Ishikawa (cell line): ENCODE data around the gene SEPTIN10.

Source experiments
- CEBPB ChIP-seq: IDR thresholded peaks from 2 replicates; pipeline ENCODE4 v1.6.1; 2012
- TEAD4 ChIP-seq: IDR thresholded peaks from 2 replicates; pipeline ENCODE4 v1.6.1; 2012
- YY1 ChIP-seq: IDR thresholded peaks from 2 replicates; pipeline ENCODE4 v1.6.1; 2012; ENCODE audit warnings: low read depth
- ZBTB7A ChIP-seq: IDR thresholded peaks from 2 replicates; pipeline ENCODE4 v1.6.1; 2012; ENCODE audit warnings: low read depth
- TF ChIP-seq, protein P1 (sequence below): IDR thresholded peaks from 2 replicates; pipeline ENCODE4 v1.6.1; 2012; ENCODE audit warnings: low read depth, mild to moderate bottlenecking

DNA sequence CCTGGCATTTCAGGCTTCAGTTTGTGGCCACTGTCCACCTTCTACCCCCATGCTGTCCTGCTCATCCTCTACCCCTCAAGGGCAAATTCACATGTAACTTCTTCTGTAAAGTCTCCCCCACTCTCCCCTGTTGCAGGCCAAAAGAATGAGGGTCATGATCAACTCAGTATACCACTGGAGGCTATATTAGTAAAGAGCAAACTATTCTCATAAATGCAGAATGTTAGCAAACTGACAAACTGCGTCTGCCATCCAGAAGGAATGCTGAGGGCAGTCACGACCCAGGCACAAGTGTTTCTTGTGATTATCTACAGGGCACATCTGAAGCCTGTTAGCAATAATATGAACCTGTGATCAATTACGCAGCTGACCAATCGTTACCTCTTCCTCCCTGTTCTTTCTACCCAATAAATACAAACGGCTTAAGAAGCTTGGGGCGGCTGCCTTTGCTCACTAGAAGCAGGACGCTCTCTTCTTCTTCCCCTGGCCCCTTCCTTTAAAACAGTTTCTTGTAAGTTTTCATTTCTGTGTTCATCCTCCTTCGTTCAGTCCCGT lies 58.3 kb downstream of the SEPTIN10 start:
- TF ChIP-seq YY1 (no peak), TEAD4 (no peak), CEBPB (no peak), ZBTB7A (no peak)
- TF ChIP-seq, protein P1, sequence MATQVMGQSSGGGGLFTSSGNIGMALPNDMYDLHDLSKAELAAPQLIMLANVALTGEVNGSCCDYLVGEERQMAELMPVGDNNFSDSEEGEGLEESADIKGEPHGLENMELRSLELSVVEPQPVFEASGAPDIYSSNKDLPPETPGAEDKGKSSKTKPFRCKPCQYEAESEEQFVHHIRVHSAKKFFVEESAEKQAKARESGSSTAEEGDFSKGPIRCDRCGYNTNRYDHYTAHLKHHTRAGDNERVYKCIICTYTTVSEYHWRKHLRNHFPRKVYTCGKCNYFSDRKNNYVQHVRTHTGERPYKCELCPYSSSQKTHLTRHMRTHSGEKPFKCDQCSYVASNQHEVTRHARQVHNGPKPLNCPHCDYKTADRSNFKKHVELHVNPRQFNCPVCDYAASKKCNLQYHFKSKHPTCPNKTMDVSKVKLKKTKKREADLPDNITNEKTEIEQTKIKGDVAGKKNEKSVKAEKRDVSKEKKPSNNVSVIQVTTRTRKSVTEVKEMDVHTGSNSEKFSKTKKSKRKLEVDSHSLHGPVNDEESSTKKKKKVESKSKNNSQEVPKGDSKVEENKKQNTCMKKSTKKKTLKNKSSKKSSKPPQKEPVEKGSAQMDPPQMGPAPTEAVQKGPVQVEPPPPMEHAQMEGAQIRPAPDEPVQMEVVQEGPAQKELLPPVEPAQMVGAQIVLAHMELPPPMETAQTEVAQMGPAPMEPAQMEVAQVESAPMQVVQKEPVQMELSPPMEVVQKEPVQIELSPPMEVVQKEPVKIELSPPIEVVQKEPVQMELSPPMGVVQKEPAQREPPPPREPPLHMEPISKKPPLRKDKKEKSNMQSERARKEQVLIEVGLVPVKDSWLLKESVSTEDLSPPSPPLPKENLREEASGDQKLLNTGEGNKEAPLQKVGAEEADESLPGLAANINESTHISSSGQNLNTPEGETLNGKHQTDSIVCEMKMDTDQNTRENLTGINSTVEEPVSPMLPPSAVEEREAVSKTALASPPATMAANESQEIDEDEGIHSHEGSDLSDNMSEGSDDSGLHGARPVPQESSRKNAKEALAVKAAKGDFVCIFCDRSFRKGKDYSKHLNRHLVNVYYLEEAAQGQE = no peak
